Raji (cell line): ENCODE results near the gene LGALS7B.

ENCODE experiments used
- POLR2A ChIP-seq: IDR thresholded peaks from 2 replicates; pipeline ENCODE4 v1.6.1; 2011; ENCODE audit warnings: low read depth, low read length, control low read depth; ENCODE audit not compliant: insufficient read depth

The LGALS7B gene

GRCh38 chr19:38788478-38789243, at the start of gene LGALS7B:
LGALS7B (plus strand) TSS chr19:38789200; CDS start chr19:38789227, 27 bp downstream.
- no peak for TF ChIP-seq POLR2A

GRCh38 chr19:38739440-38740256, 49.4 kb upstream of the LGALS7B start:
- no peak for TF ChIP-seq POLR2A

GRCh38 chr19:38740257-38740592, 48.8 kb upstream of the LGALS7B start:
- TF ChIP-seq POLR2A = no peak

GRCh38 chr19:38740932-38741331, 48.1 kb upstream of the LGALS7B start:
- no peak for TF ChIP-seq POLR2A

GRCh38 chr19:38741670-38742069, 47.3 kb upstream of the LGALS7B start:
- no peak for TF ChIP-seq POLR2A

GRCh38 chr19:38742296-38742695, 46.7 kb upstream of the LGALS7B start:
- no peak for TF ChIP-seq POLR2A

GRCh38 chr19:38742906-38743305, 46.1 kb upstream of the LGALS7B start:
- TF ChIP-seq POLR2A = no peak

- TF ChIP-seq POLR2A = no peak
Observed at GRCh38 chr19:38743394-38744297, 45.4 kb upstream of the LGALS7B start.

- no peak for TF ChIP-seq POLR2A
Observed at GRCh38 chr19:38744298-38744681, 44.7 kb upstream of the LGALS7B start, which contains the start of gene CAPN12. CAPN12 (minus strand) TSS chr19:38744474; CDS start chr19:38744165, 309 bp downstream.

- no peak for TF ChIP-seq POLR2A
Observed at GRCh38 chr19:38744874-38745273, 44.1 kb upstream of the LGALS7B start.

GRCh38 chr19:38745316-38745715, 43.7 kb upstream of the LGALS7B start:
- TF ChIP-seq POLR2A = no peak

GRCh38 chr19:38759590-38760003, 29.4 kb upstream of the LGALS7B start:
- TF ChIP-seq POLR2A = no peak

- no peak for TF ChIP-seq POLR2A
Observed at GRCh38 chr19:38763795-38764220, 25.2 kb upstream of the LGALS7B start.

GRCh38 chr19:38765214-38765613, 23.8 kb upstream of the LGALS7B start:
- no peak for TF ChIP-seq POLR2A

GRCh38 chr19:38766276-38767047, 22.5 kb upstream of the LGALS7B start:
- no peak for TF ChIP-seq POLR2A

- no peak for TF ChIP-seq POLR2A
Observed at GRCh38 chr19:38769635-38770211, 19.3 kb upstream of the LGALS7B start.
